GM23338 (cell line): ENCODE results near the gene TBX10. TPM values are rescaled to one million over a fixed set of nuclear protein-coding genes. Genes with fewer than 3 reads are reported as not detected.
A peak's percentile ranks its signal among the peaks of the same experiment; 100 is the strongest.

Experiments
- ATAC-seq: fragments of 200-7000 bp; cut with Tn5 transposase; 3 replicates; pipeline ENCODE4 v1.9.1; 2020
- DNase-seq: peaks from one replicate; pipeline ENCODE4 v3.0.0-alpha.2; 2015; ENCODE audit warnings: low spot score
- H2AFZ ChIP-seq: fragments of 200-600 bp; sonication (generic); 2 replicates; pipeline ENCODE4 v1.8.0; 2016; ENCODE audit warnings: antibody characterized with exemption, mild to moderate bottlenecking, moderate library complexity
- H3F3A ChIP-seq: fragments of 200-600 bp; sonication (generic); replicated peaks from 2 replicates; pipeline ENCODE4 v1.8.0; 2017; ENCODE audit warnings: antibody characterized with exemption, mixed run types, low read depth
- H3K27ac ChIP-seq: fragments of 200-600 bp; sonication (generic); 2 replicates; pipeline ENCODE4 v1.6.1; 2016; ENCODE audit warnings: low read depth
- H3K27me3 ChIP-seq: fragments of 200-600 bp; sonication (generic); 2 replicates; pipeline ENCODE4 v1.8.0; 2016; ENCODE audit warnings: mild to moderate bottlenecking, mixed run types, moderate library complexity; ENCODE audit not compliant: insufficient read depth
- H3K36me3 ChIP-seq: fragments of 200-600 bp; sonication (generic); 2 replicates; pipeline ENCODE4 v1.8.0; 2016; ENCODE audit warnings: mild to moderate bottlenecking; ENCODE audit not compliant: insufficient read depth
- H3K4me1 ChIP-seq: fragments of 200-600 bp; sonication (generic); 2 replicates; pipeline ENCODE4 v1.8.0; 2016; ENCODE audit warnings: mild to moderate bottlenecking, moderate library complexity; ENCODE audit not compliant: insufficient read depth
- H3K4me2 ChIP-seq: fragments of 200-600 bp; sonication (generic); 2 replicates; pipeline ENCODE4 v1.7.1; 2017; ENCODE audit warnings: mixed run types
- H3K4me3 ChIP-seq: fragments of 200-600 bp; sonication (generic); 2 replicates; pipeline ENCODE4 v1.6.1; 2016; ENCODE audit warnings: mixed run types
- H3K79me2 ChIP-seq: fragments of 200-600 bp; sonication (generic); replicated peaks from 2 replicates; pipeline ENCODE4 v1.8.0; 2017; ENCODE audit warnings: mild to moderate bottlenecking; ENCODE audit not compliant: insufficient read depth
- H3K9me2 ChIP-seq: fragments of 200-600 bp; sonication (generic); 2 replicates; pipeline ENCODE4 v1.8.0; 2017; ENCODE audit not compliant: insufficient read depth
- H4K20me1 ChIP-seq: fragments of 200-600 bp; sonication (generic); replicated peaks from 2 replicates; pipeline ENCODE4 v1.8.0; 2017; ENCODE audit warnings: mild to moderate bottlenecking; ENCODE audit not compliant: insufficient read depth
- H3K27ac Mint-ChIP-seq: 2 replicates; pipeline ENCODE4 v1.8.0; 2020; ENCODE audit warnings: inconsistent platforms, mild to moderate bottlenecking, moderate library complexity, mixed read lengths
- H3K27me3 Mint-ChIP-seq: 3 replicates; pipeline ENCODE4 v1.8.0; 2022; ENCODE audit warnings: low read depth, mild to moderate bottlenecking, moderate library complexity, mixed read lengths, inconsistent platforms; ENCODE audit not compliant: insufficient read depth, poor library complexity
- H3K36me3 Mint-ChIP-seq: 3 replicates; pipeline ENCODE4 v1.8.0; 2021; ENCODE audit warnings: low read depth, mild to moderate bottlenecking, inconsistent platforms, moderate library complexity, mixed read lengths
- H3K4me1 Mint-ChIP-seq: 3 replicates; pipeline ENCODE4 v1.8.0; 2020; ENCODE audit warnings: mild to moderate bottlenecking, inconsistent platforms, mixed read lengths
- H3K4me3 Mint-ChIP-seq: 3 replicates; pipeline ENCODE4 v1.8.0; 2021; ENCODE audit warnings: moderate library complexity, mild to moderate bottlenecking, inconsistent platforms, mixed read lengths
- H3K9me3 Mint-ChIP-seq: 3 replicates; pipeline ENCODE4 v1.8.0; 2020; ENCODE audit warnings: moderate library complexity, mild to moderate bottlenecking, inconsistent platforms, mixed read lengths
- CREB1 ChIP-seq: fragments of 250-450 bp; sonication (Bioruptor Pico); IDR thresholded peaks from 2 replicates; pipeline ENCODE4 v1.5.0; 2020; ENCODE audit warnings: low read depth, mild to moderate bottlenecking, moderate library complexity
- CTCF ChIP-seq, 2 experiments: fragments of 200-600 bp in 1 of 2; sonication (generic) in 1 of 2; conservative IDR thresholded peaks; 2 replicates each; pipeline versions ENCODE4 v1.5.1 to v1.6.1; 2016 to 2017; ENCODE audit warnings: antibody characterized with exemption in 2 of 2, low read depth in 2 of 2, mild to moderate bottlenecking in 2 of 2, moderate library complexity in 1 of 2
- NANOG ChIP-seq: IDR thresholded peaks from 2 replicates; pipeline ENCODE4 v1.6.1; 2016; ENCODE audit warnings: antibody characterized with exemption, borderline replicate concordance
- ZNF331 ChIP-seq: fragments of 250-450 bp; sonication (Bioruptor Pico); IDR thresholded peaks from 2 replicates; pipeline ENCODE4 v1.5.0; 2020; ENCODE audit warnings: low read depth, mild to moderate bottlenecking, moderate library complexity
- polyA plus RNA-seq: library from polyadenylated mRNA; unstranded; fragments of >200 nt; fragmentation: Nextera tagmentation; extraction: Ambion mirVana; gene quantifications from 2 replicates; pipeline ENCODE4 v1.2.1, GENCODE V29; 2016
- total RNA-seq: library from RNA; depleted of rRNA; stranded (reverse); fragments of >200 nt; shearing (Covaris generic); gene quantifications from 2 replicates; pipeline ENCODE4 v1.2.3, GENCODE V29; 2014

The TBX10 gene
- total and polyA plus RNA-seq, 2 experiments from 2014 or later, result 0.10 TPM; not detected in 1

GRCh38 chr11:67615728-67616430 is 23.7 kb downstream of the TBX10 start:
- H4K20me1 ChIP-seq, result no peaks in the 10 kb centered on the region
- 0 out of 2 replicates have a peak overlapping the region, but pooled peaks have one; percentile 28 for H2AFZ ChIP-seq
- Mint-ChIP-seq H3K4me3 (peak overlapping the region; percentile 40; the same call in 2 of the 3 replicates), H3K4me1 (peaks cover 49% of the 10 kb centered on the region), H3K36me3 (peaks cover 18% of the 10 kb centered on the region), H3K27me3 (peaks cover 62% of the 10 kb centered on the region), H3K27ac (no peak overlapping the region), H3K9me3 (peaks cover 6% of the 10 kb centered on the region)
- peaks cover 8% of the 10 kb centered on the region; the same call in 1 of the 2 replicates for H3F3A ChIP-seq
- peak overlapping the region; percentile 71 for H3K4me2 ChIP-seq
- ATAC-seq (peak; percentile 9), DNase-seq (peak; percentile 45)
- no peaks in the 10 kb centered on the region for H3K36me3 ChIP-seq
- peak overlapping the region; percentile 46 for H3K4me3 ChIP-seq
- no peaks in the 10 kb centered on the region for H3K79me2 ChIP-seq
- no peak overlapping the region for H3K27ac ChIP-seq
- no peak for TF ChIP-seq ZNF331 (CRISPR knock-in tag)
- TF ChIP-seq CREB1 (CRISPR knock-in tag), result 0 out of 2 replicates have a peak, but pooled peaks have one; percentile 23
- no peak for TF ChIP-seq CTCF (conservative IDR thresholded peaks at IDR 0.05; ENCODE audit: low read depth in 2 of 2)
- H3K9me2 ChIP-seq, result no peaks in the 10 kb centered on the region
- peaks cover 53% of the 10 kb centered on the region for H3K27me3 ChIP-seq
- peaks cover 36% of the 10 kb centered on the region for H3K4me1 ChIP-seq

GRCh38 chr11:67614730-67615714 is 24.5 kb downstream of the TBX10 start:
- Mint-ChIP-seq H3K36me3 (peaks cover 23% of the 10 kb centered on the region), H3K4me3 (peak overlapping the region; percentile 40; the same call in 1 of the 3 replicates), H3K27ac (no peak overlapping the region), H3K27me3 (peaks cover 53% of the 10 kb centered on the region), H3K4me1 (peaks cover 42% of the 10 kb centered on the region), H3K9me3 (peaks cover 6% of the 10 kb centered on the region)
- Histone ChIP-seq H3K4me1 (peaks cover 34% of the 10 kb centered on the region), H3K79me2 (no peaks in the 10 kb centered on the region), H4K20me1 (no peaks in the 10 kb centered on the region), H2AFZ (no peak overlapping the region), H3K4me3 (peak overlapping the region; percentile 46; the same call in 1 of the 2 replicates), H3K4me2 (peak overlapping the region; percentile 71), H3K9me2 (no peaks in the 10 kb centered on the region), H3K27me3 (peaks cover 46% of the 10 kb centered on the region), H3K27ac (no peak overlapping the region), H3K36me3 (no peaks in the 10 kb centered on the region), H3F3A (peaks cover 3% of the 10 kb centered on the region; the same call in 1 of the 2 replicates)
- no peak for TF ChIP-seq NANOG
- TF ChIP-seq CTCF (conservative IDR thresholded peaks at IDR 0.05; ENCODE audit: low read depth in 2 of 2), result peak; percentile 64 to 87
- no peak for TF ChIP-seq CREB1 (CRISPR knock-in tag)
- ATAC-seq, result peak; percentile 75
- DNase-seq, result peak; percentile 85
